CD14-positive monocyte (primary cell): ENCODE data around the gene C6orf58. TPM values are rescaled to one million over a fixed set of nuclear protein-coding genes. Genes with fewer than 3 reads are reported as not detected.

Experiments
- DNase-seq, 3 donors: peaks; one replicate each; pipeline ENCODE4 v3.0.0-alpha.2; 2011 to 2022
- H2AFZ ChIP-seq: 2 replicates; pipeline ENCODE4 v1.6.0; 2012; ENCODE audit warnings: mild to moderate bottlenecking, low read depth, low read length, inconsistent platforms; ENCODE audit not compliant: insufficient read depth, poor library complexity, severe bottlenecking
- H3K27ac ChIP-seq, 2 donors: 1 replicate in 1 of 2; 2 replicates in 1 of 2; pipeline ENCODE4 v1.5.1; 2012 to 2013; ENCODE audit warnings: low read length in 2 of 2, control low read depth in 1 of 2, inconsistent platforms in 1 of 2, low read depth in 1 of 2, mild to moderate bottlenecking in 1 of 2
- H3K27me3 ChIP-seq, 2 donors: one replicate each; pipeline versions ENCODE4 v1.6.0 to v1.6.1; 2011 to 2013; ENCODE audit warnings: low read length in 2 of 2; ENCODE audit not compliant: control insufficient read depth in 2 of 2, insufficient read depth in 2 of 2
- H3K36me3 ChIP-seq, 2 donors: replicated peaks in 1 of 2; 1 replicate in 1 of 2; 2 replicates in 1 of 2; pipeline versions ENCODE4 v1.5.1 to v1.6.1; 2012 to 2013; ENCODE audit warnings: low read length in 2 of 2, control low read depth in 1 of 2, inconsistent platforms in 1 of 2, mild to moderate bottlenecking in 1 of 2; ENCODE audit not compliant: insufficient read depth in 2 of 2, control insufficient read depth in 1 of 2
- H3K4me1 ChIP-seq, 2 donors: 1 replicate in 1 of 2; 2 replicates in 1 of 2; pipeline versions ENCODE4 v1.5.1 to v1.6.1; 2012 to 2013; ENCODE audit warnings: low read length in 2 of 2, control low read depth in 1 of 2, inconsistent platforms in 1 of 2, mild to moderate bottlenecking in 1 of 2, moderate library complexity in 1 of 2; ENCODE audit not compliant: insufficient read depth in 2 of 2, control insufficient read depth in 1 of 2
- H3K4me2 ChIP-seq: replicated peaks from 2 replicates; pipeline ENCODE3; 2012; ENCODE audit warnings: low read length, moderate library complexity, mild to moderate bottlenecking; ENCODE audit not compliant: poor library complexity, severe bottlenecking; ENCODE audit errors: extremely low read depth
- H3K4me3 ChIP-seq, 3 experiments: fragments of 200-600 bp in 1 of 3; sonication (generic) in 1 of 3; replicated peaks in 1 of 3; 1 replicate in 2 of 3; 2 replicates in 1 of 3; pipeline ENCODE4 v1.5.1; 2011 to 2013; ENCODE audit warnings: low read length in 3 of 3, mild to moderate bottlenecking in 3 of 3, control low read depth in 2 of 3, low read depth in 2 of 3, inconsistent platforms in 1 of 3, moderate library complexity in 1 of 3
- H3K79me2 ChIP-seq: 2 replicates; pipeline ENCODE4 v1.6.0; 2012; ENCODE audit warnings: mild to moderate bottlenecking, control low read depth, inconsistent platforms, low read length, moderate library complexity; ENCODE audit not compliant: insufficient read depth
- H3K9ac ChIP-seq: 2 replicates; pipeline ENCODE4 v1.6.0; 2017; ENCODE audit warnings: low read length, mild to moderate bottlenecking; ENCODE audit not compliant: insufficient read depth, poor library complexity, severe bottlenecking
- H3K9me3 ChIP-seq, 2 donors: replicated peaks in 1 of 2; 1 replicate in 1 of 2; 2 replicates in 1 of 2; pipeline versions ENCODE4 v1.5.1 to v1.6.1; 2012 to 2013; ENCODE audit warnings: low read length in 2 of 2, control low read depth in 1 of 2; ENCODE audit not compliant: control insufficient read depth in 1 of 2, insufficient read depth in 1 of 2
- H4K20me1 ChIP-seq: 2 replicates; pipeline ENCODE4 v1.6.0; 2012; ENCODE audit warnings: mild to moderate bottlenecking, low read length, control low read depth, moderate library complexity; ENCODE audit not compliant: insufficient read depth
- H3K27ac Mint-ChIP-seq, 7 donors: one replicate each; pipeline ENCODE4 v1.8.0; 2020; ENCODE audit warnings: mild to moderate bottlenecking in 7 of 7, mixed read lengths in 7 of 7, moderate library complexity in 6 of 7, inconsistent platforms in 2 of 7
- H3K27me3 Mint-ChIP-seq, 3 donors: one replicate each; pipeline ENCODE4 v1.8.0; 2021 to 2022; ENCODE audit warnings: low read depth in 3 of 3, mild to moderate bottlenecking in 3 of 3, mixed read lengths in 3 of 3, moderate library complexity in 3 of 3, inconsistent platforms in 1 of 3
- H3K36me3 Mint-ChIP-seq, 2 donors: one replicate each; pipeline ENCODE4 v1.8.0; 2020; ENCODE audit warnings: mixed read lengths in 2 of 2, inconsistent platforms in 1 of 2, mild to moderate bottlenecking in 1 of 2
- H3K4me1 Mint-ChIP-seq: one replicate; pipeline ENCODE4 v1.8.0; 2020; ENCODE audit warnings: mild to moderate bottlenecking, mixed read lengths
- H3K4me3 Mint-ChIP-seq, 2 donors: one replicate each; pipeline ENCODE4 v1.8.0; 2020; ENCODE audit warnings: mild to moderate bottlenecking in 2 of 2, mixed read lengths in 2 of 2, moderate library complexity in 1 of 2
- H3K9me3 Mint-ChIP-seq, 7 donors: one replicate each; pipeline ENCODE4 v1.8.0; 2020 to 2022; ENCODE audit warnings: mixed read lengths in 7 of 7, mild to moderate bottlenecking in 6 of 7, moderate library complexity in 6 of 7, inconsistent platforms in 2 of 7
- CTCF ChIP-seq: fragments of 200-600 bp; IDR thresholded peaks from one replicate; pipeline ENCODE4 v1.8.0; 2022; ENCODE audit warnings: antibody characterized with exemption, mild to moderate bottlenecking
- WGBS: methylation state at CpG from one replicate; pipeline ENCODE4 v1.1.5; 2013; ENCODE audit warnings: missing lambda C conversion rate; ENCODE audit not compliant: insufficient coverage; 5-methylcytosine and 5-hydroxymethylcytosine counted together
- intact Hi-C, 2 donors: fragments of 100-400 bp; cut with micrococcal nuclease; formaldehyde crosslinking; loops; one replicate each; pipeline versions ENCODE4 v1.15.0 to v1.15.1; 2023
- polyA plus RNA-seq, 3 donors: library from polyadenylated mRNA; depleted of rRNA in 1 of 3; unstranded in 2 of 3; stranded (reverse) in 1 of 3; fragments of 300-500 nt in 2 of 3; fragments of >200 nt in 1 of 3; fragmentation: Illumina TruSeq in 2 of 3; gene quantifications; 1 replicate in 2 of 3; 2 replicates in 1 of 3; pipeline ENCODE4 v1.2.3, GENCODE V29; 2012 to 2021

C6orf58 gene
- polyA plus RNA-seq, 3 donors, result not detected

- peak overlapping the region in 2 of 7 donors; percentile 5 to 26 for H3K27ac Mint-ChIP-seq
- H3K9me3 Mint-ChIP-seq, result peaks cover 0 to 1% (median 0%) of the 10 kb centered on the region in 7 donors
- H2AFZ ChIP-seq, result no peak overlapping the region
- H3K27ac ChIP-seq, result no peak overlapping the region
- H3K4me1 Mint-ChIP-seq, result peaks cover 4% of the 10 kb centered on the region
- H3K4me1 ChIP-seq, result no peaks in the 10 kb centered on the region
- no peaks in the 10 kb centered on the region for H3K36me3 ChIP-seq
- no peak for DNase-seq
- no peak for TF ChIP-seq CTCF
- H3K27me3 Mint-ChIP-seq, result peaks cover 0 to 6% (median 4%) of the 10 kb centered on the region in 3 donors
- H4K20me1 ChIP-seq, result no peaks in the 10 kb centered on the region
- H3K9me3 ChIP-seq, result no peaks in the 10 kb centered on the region
- no peak overlapping the region for H3K4me2 ChIP-seq
- no peak overlapping the region for H3K9ac ChIP-seq
- H3K27me3 ChIP-seq, result no peaks in the 10 kb centered on the region
- no peaks in the 10 kb centered on the region for H3K79me2 ChIP-seq
- no peaks in the 10 kb centered on the region for H3K36me3 Mint-ChIP-seq
- H3K4me3 ChIP-seq, result no peak overlapping the region
- 80% methylated on average over 1 of the region's 5 CpGs for WGBS
- intact Hi-C loops, result no loop called here
- H3K4me3 Mint-ChIP-seq, result no peak overlapping the region
These were observed 60.9 kb downstream of the C6orf58 start for GRCh38 chr6:127637830-127638409.

Other genes with a start within 250 kb of the C6orf58 start
- 100 to 1,000 TPM in 2 of 3 donors, 10 to 100 TPM in 1; 36.4 to 104 (median 102) TPM for gene ECHDC1, start 233.6 kb upstream of the C6orf58 start, polyA plus RNA-seq
- gene KIAA0408, start 117.8 kb upstream of the C6orf58 start, polyA plus RNA-seq, result under 1 TPM in 1 of 3 donors, not detected in 2; 0.03 TPM